GM12878 (cell line): ENCODE measurements around the gene CD63. TPM values are rescaled to one million over a fixed set of nuclear protein-coding genes. Genes with fewer than 3 reads are reported as not detected.

ENCODE experiments used
- CBFB ChIP-seq: IDR thresholded peaks from 2 replicates; pipeline ENCODE4 v1.6.1; 2016; ENCODE audit warnings: antibody characterized with exemption, low read depth
- CBX3 ChIP-seq: fragments of 200-600 bp; sonication (generic); IDR thresholded peaks from 2 replicates; pipeline ENCODE4 v1.6.1; 2016; ENCODE audit warnings: low read depth, borderline replicate concordance
- CHD4 ChIP-seq: fragments of 200-600 bp; sonication (generic); IDR thresholded peaks from 2 replicates; pipeline ENCODE4 v1.6.1; 2016; ENCODE audit warnings: mild to moderate bottlenecking
- DPF2 ChIP-seq: fragments of 450-650 bp; IDR thresholded peaks from 2 replicates; pipeline ENCODE4 v1.6.1; 2017; ENCODE audit warnings: mild to moderate bottlenecking
- NFIC ChIP-seq: IDR thresholded peaks from 2 replicates; pipeline ENCODE4 v1.6.1; 2012; ENCODE audit warnings: low read depth, mild to moderate bottlenecking, inconsistent platforms, low read length, moderate library complexity
- NFXL1 ChIP-seq: fragments of 450-650 bp; IDR thresholded peaks from 2 replicates; pipeline ENCODE4 v1.6.1; 2017; ENCODE audit warnings: antibody characterized with exemption, mild to moderate bottlenecking, borderline replicate concordance
- NFYB ChIP-seq: IDR thresholded peaks from 2 replicates; pipeline ENCODE4 v1.6.1; 2011; ENCODE audit warnings: low read depth, mild to moderate bottlenecking, low read length, improper control_type of control experiment, moderate library complexity; ENCODE audit not compliant: insufficient read depth
- NRF1 ChIP-seq: conservative IDR thresholded peaks from 2 replicates; pipeline ENCODE4 v1.6.1; 2011; ENCODE audit warnings: mild to moderate bottlenecking, low read depth, low read length, improper control_type of control experiment
- PML ChIP-seq: IDR thresholded peaks from 2 replicates; pipeline ENCODE4 v1.6.1; 2012; ENCODE audit warnings: low read length, inconsistent platforms
- RCOR1 ChIP-seq: conservative IDR thresholded peaks from 2 replicates; pipeline ENCODE4 v1.6.1; 2012; ENCODE audit warnings: low read depth, low read length, improper control_type of control experiment
- RELA ChIP-seq: fragments of 450-650 bp; IDR thresholded peaks from 2 replicates; pipeline ENCODE4 v1.8.0; 2014; ENCODE audit warnings: borderline replicate concordance; ENCODE audit not compliant: partially characterized antibody
- RUNX3 ChIP-seq: IDR thresholded peaks from 2 replicates; pipeline ENCODE4 v1.6.1; 2012; ENCODE audit warnings: low read length, inconsistent platforms
- SIX5 ChIP-seq: IDR thresholded peaks from 2 replicates; pipeline ENCODE4 v1.6.1; 2011; ENCODE audit warnings: mild to moderate bottlenecking, low read depth, low read length, moderate library complexity; ENCODE audit not compliant: severe bottlenecking
- SMARCA5 ChIP-seq: fragments of 450-650 bp; IDR thresholded peaks from 2 replicates; pipeline ENCODE4 v1.6.1; 2017; ENCODE audit warnings: mild to moderate bottlenecking
- SPI1 ChIP-seq: IDR thresholded peaks from 2 replicates; pipeline ENCODE4 v1.6.1; 2011; ENCODE audit warnings: low read depth, mild to moderate bottlenecking, low read length, moderate library complexity, borderline replicate concordance; ENCODE audit not compliant: insufficient read depth
- SRF ChIP-seq, 2 experiments: IDR thresholded peaks; 2 replicates each; pipeline ENCODE4 v1.6.1; 2011; ENCODE audit warnings: low read depth in 2 of 2, low read length in 2 of 2, mild to moderate bottlenecking in 1 of 2, moderate library complexity in 1 of 2
- STAT3 ChIP-seq: IDR thresholded peaks from 2 replicates; pipeline ENCODE4 v1.6.1; 2011; ENCODE audit warnings: low read depth, low read length, improper control_type of control experiment
- SUPT20H ChIP-seq: IDR thresholded peaks from 2 replicates; pipeline ENCODE4 v1.6.1; 2011; ENCODE audit warnings: low read depth, mild to moderate bottlenecking, low read length, moderate library complexity, borderline replicate concordance; ENCODE audit not compliant: control insufficient read depth
- ZNF384 ChIP-seq: IDR thresholded peaks from 2 replicates; pipeline ENCODE4 v1.6.1; 2012; ENCODE audit warnings: low read depth, mild to moderate bottlenecking, low read length, improper control_type of control experiment, borderline replicate concordance
- ZZZ3 ChIP-seq: IDR thresholded peaks from 2 replicates; pipeline ENCODE4 v1.6.1; 2011; ENCODE audit warnings: low read depth; ENCODE audit not compliant: control insufficient read depth, insufficient read length
- polyA plus RNA-seq, 11 experiments: library from polyadenylated mRNA; depleted of rRNA in 4 of 11; unstranded in 6 of 11; stranded (reverse) in 5 of 11; fragments of >200 nt; fragmentation: Nextera tagmentation in 4 of 11; fragmentation: Illumina TruSeq in 1 of 11; extraction: Ambion mirVana in 4 of 11; extraction: Trizol in 1 of 11; gene quantifications; 1 replicate in 1 of 11; 2 replicates in 10 of 11; pipeline versions ENCODE4 v1.2.1 to v1.2.3, GENCODE V29; 2011 to 2016; ENCODE audit warnings: inconsistent platforms in 2 of 11, missing spikeins in 2 of 11, low read depth in 1 of 11
- total RNA-seq, 4 experiments: library from RNA; depleted of rRNA in 3 of 4; stranded (reverse); fragments of >200 nt in 3 of 4; fragmentation: Illumina TruSeq in 1 of 4; extraction: Trizol in 1 of 4; gene quantifications; 2 replicates each; pipeline versions ENCODE4 v1.2.1 to v1.2.3, GENCODE V29; 2013 to 2021
- TF ChIP-seq, protein P1 (sequence below): fragments of 450-650 bp; IDR thresholded peaks from 2 replicates; pipeline ENCODE4 v1.6.1; 2016; ENCODE audit warnings: mild to moderate bottlenecking
- TF ChIP-seq, protein P2 (sequence below): fragments of 450-650 bp; IDR thresholded peaks from 2 replicates; pipeline ENCODE4 v1.6.1; 2016; ENCODE audit warnings: mild to moderate bottlenecking, moderate library complexity, borderline replicate concordance
- TF ChIP-seq, protein P3 (sequence below): fragments of 450-650 bp; IDR thresholded peaks from 2 replicates; pipeline ENCODE4 v1.6.1; 2017; ENCODE audit warnings: low read depth, mild to moderate bottlenecking, moderate library complexity

The CD63 gene
- total and polyA plus RNA-seq, 10 of the 15 experiments (the other 5 are each of a cell fraction or from before 2014, with no cell fraction given) = 147 to 220 (median 183) TPM

GRCh38 chr12:55717011-55718007 is 11.5 kb downstream of the CD63 start (continued):
- TF ChIP-seq NFIC (peak; percentile 37; the same call in 1 of the 2 replicates), DPF2 (no peak), RCOR1 (no peak), CBX3 (no peak), NFXL1 (no peak), ZZZ3 (no peak), RUNX3 (peak; percentile 54; the same call in 1 of the 2 replicates), NRF1 (no peak), STAT3 (no peak), CBFB (no peak), SMARCA5 (no peak), CHD4 (no peak), RELA (no peak), SPI1 (peak; percentile 76), SRF (IDR thresholded peaks at IDR 0.05; ENCODE audit: low read depth in 2 of 2, low read length in 2 of 2) (no peak), ZNF384 (no peak), NFYB (no peak), SIX5 (no peak), PML (0 out of 2 replicates have a peak, but pooled peaks have one; percentile 51), SUPT20H (no peak)
- TF ChIP-seq, protein P1, sequence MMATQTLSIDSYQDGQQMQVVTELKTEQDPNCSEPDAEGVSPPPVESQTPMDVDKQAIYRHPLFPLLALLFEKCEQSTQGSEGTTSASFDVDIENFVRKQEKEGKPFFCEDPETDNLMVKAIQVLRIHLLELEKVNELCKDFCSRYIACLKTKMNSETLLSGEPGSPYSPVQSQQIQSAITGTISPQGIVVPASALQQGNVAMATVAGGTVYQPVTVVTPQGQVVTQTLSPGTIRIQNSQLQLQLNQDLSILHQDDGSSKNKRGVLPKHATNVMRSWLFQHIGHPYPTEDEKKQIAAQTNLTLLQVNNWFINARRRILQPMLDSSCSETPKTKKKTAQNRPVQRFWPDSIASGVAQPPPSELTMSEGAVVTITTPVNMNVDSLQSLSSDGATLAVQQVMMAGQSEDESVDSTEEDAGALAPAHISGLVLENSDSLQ = no peak
- TF ChIP-seq, protein P2, sequence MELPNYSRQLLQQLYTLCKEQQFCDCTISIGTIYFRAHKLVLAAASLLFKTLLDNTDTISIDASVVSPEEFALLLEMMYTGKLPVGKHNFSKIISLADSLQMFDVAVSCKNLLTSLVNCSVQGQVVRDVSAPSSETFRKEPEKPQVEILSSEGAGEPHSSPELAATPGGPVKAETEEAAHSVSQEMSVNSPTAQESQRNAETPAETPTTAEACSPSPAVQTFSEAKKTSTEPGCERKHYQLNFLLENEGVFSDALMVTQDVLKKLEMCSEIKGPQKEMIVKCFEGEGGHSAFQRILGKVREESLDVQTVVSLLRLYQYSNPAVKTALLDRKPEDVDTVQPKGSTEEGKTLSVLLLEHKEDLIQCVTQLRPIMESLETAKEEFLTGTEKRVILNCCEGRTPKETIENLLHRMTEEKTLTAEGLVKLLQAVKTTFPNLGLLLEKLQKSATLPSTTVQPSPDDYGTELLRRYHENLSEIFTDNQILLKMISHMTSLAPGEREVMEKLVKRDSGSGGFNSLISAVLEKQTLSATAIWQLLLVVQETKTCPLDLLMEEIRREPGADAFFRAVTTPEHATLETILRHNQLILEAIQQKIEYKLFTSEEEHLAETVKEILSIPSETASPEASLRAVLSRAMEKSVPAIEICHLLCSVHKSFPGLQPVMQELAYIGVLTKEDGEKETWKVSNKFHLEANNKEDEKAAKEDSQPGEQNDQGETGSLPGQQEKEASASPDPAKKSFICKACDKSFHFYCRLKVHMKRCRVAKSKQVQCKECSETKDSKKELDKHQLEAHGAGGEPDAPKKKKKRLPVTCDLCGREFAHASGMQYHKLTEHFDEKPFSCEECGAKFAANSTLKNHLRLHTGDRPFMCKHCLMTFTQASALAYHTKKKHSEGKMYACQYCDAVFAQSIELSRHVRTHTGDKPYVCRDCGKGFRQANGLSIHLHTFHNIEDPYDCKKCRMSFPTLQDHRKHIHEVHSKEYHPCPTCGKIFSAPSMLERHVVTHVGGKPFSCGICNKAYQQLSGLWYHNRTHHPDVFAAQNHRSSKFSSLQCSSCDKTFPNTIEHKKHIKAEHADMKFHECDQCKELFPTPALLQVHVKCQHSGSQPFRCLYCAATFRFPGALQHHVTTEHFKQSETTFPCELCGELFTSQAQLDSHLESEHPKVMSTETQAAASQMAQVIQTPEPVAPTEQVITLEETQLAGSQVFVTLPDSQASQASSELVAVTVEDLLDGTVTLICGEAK = no peak
- TF ChIP-seq, protein P3, sequence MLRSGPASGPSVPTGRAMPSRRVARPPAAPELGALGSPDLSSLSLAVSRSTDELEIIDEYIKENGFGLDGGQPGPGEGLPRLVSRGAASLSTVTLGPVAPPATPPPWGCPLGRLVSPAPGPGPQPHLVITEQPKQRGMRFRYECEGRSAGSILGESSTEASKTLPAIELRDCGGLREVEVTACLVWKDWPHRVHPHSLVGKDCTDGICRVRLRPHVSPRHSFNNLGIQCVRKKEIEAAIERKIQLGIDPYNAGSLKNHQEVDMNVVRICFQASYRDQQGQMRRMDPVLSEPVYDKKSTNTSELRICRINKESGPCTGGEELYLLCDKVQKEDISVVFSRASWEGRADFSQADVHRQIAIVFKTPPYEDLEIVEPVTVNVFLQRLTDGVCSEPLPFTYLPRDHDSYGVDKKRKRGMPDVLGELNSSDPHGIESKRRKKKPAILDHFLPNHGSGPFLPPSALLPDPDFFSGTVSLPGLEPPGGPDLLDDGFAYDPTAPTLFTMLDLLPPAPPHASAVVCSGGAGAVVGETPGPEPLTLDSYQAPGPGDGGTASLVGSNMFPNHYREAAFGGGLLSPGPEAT = no peak
